OCI-M2 (cell line): ENCODE data around the gene PCCA.
"Not testable (repeated sequence)": the region's sequence is repeated elsewhere in the genome, so short reads cannot be mapped to it uniquely, and the experiment has no call there.

Experiments
- DNase-seq: peaks from one replicate; lab custom pipeline; 2025; ENCODE audit not compliant: unreplicated experiment; lab: John Stamatoyannopoulos, UW

Gene PCCA

DNA sequence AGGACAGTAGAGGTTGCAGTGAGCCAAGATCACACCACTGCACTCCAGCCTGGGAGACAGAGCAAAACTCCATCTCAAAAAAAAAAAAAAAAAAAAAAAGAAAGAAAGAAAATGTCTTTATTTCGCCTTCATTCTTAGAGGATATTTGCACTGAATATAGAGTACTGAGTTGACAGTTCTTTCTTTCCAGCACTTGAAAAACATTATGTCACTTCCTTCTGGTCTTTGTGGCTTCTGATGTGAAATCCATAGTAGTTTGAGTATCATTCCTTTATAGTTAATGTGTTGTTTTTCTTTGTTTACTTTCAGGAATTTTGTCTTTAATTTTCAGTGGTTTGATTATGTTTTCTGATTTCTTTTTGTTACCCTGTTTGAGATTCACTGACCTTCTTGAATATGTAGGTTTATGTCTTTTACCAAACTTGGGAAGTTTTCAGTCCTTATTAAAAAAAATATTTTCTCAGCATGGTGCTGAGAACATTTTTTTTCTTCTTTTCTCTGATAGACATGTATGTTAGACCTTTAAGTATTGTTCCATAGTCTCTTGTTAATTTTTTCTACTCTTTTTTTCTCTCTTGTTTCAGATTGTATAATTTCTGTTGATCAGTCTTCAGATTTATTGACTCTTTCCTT lies 50.1 kb downstream of the PCCA start:
- DNase-seq = no peak

DNA sequence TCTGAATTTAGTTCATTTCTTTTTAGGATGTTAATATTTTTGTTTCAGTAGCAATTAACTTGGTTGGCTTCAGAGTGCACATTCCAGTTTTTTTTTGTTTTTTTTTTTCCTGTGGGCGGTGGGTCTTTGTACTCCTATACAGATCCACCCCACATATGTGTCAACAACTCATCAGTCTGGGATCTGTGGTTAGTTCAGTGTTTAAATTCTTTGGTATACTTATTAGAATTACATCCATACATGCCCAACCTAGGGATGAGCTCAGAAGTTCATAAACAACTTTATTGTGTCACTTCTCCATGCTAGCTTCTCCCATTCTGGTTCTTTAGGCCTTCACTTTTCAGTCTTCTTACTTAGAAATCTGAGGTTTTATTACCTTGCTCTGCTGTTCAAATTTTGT lies 50.9 kb downstream of the PCCA start:
- DNase-seq = no peak

DNA sequence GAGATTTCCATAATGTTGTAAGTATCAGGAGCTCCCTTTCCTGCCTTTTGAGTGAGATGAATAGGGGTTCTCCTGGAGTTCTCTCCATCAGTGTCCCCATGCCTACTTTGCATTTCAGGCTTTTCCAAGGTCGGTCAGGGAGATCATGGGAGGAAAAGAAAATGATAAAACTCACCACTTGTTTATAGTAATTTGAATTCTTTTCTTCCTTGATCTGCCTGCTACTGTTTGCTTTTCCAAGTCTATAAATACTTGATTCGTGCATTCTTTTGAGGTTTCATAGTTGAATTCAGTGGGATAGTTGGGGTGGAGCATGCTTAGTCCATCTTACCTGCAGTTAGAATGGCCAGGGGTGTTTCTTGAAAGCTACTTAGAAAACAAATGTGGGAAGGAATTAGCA lies 51.5 kb downstream of the PCCA start:
- DNase-seq = no peak

DNA sequence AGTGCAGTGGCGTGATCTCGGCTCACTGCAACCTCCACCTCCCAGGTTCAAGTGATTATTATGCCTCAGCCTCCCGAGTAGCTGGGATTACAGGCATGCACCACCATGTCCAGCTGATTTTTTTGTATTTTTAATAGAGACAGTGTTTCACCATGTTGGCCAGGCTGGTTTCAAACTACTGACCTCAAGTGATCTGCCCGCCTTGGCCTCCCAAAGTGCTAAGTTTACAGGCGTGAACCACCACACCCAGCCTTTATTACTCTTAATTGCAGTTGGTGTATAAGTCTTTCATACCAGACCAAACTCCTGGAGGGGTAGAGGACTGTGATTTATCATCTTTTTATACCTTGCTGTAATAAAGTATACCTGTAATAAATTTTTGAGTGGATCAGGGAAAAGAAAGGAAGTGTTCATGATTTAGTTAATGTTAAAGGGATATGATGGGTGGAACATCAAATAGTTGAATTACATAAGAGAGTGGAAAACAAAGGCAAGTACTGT lies 52.6 kb downstream of the PCCA start:
- not testable (repeated sequence) for DNase-seq

DNA sequence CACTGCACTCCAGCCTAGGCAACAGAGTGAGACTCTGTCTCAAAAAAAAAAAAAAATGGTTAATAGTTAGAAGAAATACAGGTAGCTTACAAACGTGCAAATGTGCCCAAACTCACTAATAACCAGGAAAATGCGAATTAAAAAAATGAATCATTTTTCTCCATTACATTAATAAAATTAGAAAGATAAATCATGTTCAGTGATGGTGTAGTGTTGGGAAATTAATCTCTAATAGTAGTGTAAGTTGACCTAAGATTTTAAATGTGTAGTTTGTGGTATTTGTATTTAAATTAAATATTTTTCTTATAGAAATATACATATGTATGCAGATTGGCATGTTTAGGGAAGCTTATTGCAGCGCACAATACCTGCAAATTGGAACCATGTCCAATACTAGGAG lies 57.6 kb downstream of the PCCA start:
- DNase-seq = no peak

DNA sequence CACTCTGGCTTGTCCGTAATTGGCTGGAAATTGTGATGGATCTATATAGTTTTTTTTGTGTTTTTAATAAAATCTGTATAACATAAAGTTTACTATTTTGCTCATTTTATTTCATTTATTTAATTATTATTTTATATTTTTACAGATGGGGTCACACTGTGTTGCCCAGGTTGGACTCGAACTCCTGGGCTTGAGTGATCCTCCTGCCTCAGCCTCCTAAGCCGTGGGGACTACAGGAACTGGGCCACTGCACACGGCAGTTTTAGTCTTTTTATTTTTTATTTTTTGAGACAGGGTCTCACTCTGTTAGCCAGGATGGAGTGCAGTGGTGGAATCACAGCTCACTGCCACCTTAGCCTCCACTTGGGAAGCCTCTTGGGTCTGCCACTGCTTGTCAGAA lies 58.9 kb downstream of the PCCA start:
- no peak for DNase-seq

DNA sequence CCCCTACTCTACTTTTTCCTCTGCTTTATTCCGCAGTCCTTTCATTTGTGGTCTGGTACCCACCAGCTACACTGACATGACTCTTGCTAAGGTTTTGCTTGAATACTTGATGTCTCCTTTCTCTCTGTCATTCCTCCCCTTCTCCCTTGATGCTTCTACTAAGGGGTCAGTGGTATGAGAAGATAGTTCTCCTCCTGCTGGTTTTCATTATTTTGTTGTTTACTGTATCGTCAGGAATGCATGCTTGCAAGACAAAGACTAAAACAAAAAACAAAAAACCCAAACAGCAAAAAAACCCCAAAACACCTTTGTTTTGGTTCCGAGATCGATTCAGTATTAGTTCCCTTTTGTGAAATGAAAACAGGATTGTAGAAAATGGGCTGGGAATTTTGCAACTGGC lies 59.5 kb downstream of the PCCA start:
- DNase-seq = no peak

DNA sequence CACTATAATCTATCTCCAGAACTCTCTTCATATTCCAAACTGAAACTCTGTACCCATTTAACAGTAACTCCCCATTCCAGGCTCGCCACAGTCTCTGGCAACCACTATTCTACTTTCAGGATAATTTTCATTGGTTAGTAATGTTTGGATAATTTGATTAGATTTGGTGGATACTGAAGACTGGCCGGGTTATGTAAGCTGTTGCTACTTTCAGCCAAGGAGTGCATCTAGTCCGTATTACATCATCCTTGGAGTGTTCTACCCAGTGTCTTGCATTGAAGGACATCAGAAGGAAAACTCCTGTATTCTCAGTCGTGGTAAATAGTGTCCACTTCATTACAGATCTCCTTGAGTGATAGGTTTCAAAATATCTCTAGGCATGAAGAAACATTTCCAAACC lies 60.5 kb downstream of the PCCA start:
- no peak for DNase-seq

DNA sequence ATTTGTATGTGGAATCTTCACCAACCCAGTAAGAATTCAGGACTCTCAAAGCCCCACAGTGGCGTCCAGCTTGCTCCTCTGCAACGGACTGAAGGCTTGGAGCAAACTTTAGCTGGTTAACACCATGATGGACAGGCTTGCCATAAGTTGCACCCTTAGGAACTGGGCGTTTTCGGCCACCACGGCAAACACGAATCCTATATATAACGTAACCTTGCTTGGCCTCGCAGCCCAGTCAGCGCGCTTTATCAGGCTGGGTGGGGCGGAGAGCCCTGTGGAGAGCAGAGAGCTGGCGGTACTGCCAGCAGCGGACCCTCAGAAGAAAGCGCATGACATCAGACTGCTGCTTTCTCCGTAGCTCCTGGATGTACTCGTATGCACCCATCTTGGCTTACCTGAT lies 61.8 kb downstream of the PCCA start:
- DNase-seq = not testable (repeated sequence)

DNA sequence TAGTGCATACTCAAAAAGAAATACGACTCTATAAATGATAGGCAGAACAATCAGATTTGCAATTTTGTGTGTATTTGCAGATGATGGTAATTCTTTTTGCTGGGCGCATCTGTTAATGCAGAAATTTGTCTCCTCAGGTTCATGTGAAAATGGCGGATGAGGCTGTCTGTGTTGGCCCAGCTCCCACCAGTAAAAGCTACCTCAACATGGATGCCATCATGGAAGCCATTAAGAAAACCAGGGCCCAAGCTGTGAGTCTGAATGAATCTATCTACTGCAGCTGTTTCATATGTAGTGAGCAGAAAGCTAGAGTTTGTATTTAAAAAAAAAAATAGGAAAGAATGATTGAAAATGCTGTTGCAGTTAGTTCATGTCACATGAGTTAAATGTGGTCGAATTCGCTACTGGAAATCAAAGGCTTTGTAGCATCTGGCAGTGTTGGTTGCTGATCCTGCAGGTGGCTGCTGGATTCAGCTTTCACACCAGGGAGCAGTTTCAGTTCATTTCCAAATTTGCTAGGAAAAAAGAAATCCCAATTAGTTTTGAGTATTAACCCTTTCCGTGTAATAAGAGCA lies 66.0 kb downstream of the PCCA start:
- DNase-seq = no peak

DNA sequence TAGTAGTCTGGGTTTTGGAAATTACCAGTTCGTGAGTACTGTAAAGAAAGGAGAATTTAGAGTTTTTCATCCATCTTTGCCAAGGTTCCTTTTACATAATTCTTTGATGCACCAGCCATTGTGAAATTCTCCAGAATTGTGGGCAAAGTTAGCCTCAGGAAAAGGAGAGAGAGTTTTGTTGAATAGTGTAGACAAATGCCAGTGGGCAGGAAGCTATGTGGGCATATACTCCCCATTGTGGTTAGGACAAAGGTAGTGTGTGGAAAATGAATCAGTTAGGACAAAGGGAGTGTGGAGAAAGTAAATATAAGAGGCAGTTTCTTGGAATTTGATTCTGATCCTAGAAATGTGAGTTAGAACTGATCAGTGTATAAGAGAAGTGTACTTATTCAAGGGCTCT lies 67.9 kb downstream of the PCCA start:
- no peak for DNase-seq

DNA sequence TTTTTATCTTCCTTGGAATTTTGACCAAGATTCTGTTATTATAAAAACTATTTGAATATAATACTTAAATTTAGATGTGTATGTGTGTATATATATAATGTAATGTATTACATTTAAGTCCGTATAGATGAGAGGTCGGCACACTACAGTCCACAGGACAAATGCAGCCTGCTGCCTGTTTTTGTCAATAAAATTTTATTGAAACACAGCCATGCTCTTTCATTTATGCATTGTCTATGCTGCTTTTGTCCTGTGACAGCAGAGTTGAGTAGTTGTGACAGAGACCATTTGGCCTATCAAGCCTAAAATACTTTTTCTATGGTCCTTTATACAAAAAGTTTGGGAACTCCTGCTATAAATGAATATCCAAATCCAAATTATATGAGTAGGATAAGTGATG lies 69.7 kb downstream of the PCCA start:
- no peak for DNase-seq

DNA sequence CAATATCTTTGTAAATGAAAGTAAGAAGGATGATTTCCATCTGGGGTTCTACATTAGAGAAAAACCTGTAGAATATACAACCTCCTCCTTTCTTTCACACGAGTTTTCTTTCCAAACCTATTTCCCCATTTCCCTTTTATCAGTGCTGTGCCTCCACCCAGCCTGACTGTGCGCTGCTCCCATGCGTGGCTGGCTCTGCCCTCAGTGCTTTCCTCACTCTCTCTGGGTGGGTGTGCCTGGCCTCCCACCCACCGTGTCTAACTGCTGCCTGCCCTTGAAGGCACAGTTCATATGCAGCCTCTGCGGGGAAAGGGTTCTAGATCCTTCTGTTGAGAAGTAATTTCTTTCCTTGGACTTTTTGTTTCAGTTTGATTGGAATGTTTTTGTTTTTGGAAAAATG lies 70.7 kb downstream of the PCCA start:
- DNase-seq = no peak

DNA sequence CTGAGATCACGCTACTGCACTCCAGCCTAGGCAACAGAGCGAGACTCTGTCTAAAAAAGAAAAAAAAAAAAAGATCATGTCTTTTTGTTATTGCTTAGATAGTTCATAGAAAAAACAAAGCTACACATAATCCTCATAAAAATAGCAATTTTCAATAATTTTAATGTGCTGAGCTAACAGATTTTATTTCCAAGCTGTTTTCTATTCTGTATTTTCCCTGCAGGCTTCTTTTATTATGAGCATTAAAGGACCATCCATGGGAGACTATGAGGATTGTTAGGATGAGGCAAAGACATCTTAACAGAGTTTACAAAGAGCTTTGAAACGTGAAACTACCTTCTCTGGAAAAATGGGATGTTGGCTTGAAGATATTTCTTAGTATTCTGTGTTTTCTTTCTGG lies 71.6 kb downstream of the PCCA start:
- DNase-seq = no peak

DNA sequence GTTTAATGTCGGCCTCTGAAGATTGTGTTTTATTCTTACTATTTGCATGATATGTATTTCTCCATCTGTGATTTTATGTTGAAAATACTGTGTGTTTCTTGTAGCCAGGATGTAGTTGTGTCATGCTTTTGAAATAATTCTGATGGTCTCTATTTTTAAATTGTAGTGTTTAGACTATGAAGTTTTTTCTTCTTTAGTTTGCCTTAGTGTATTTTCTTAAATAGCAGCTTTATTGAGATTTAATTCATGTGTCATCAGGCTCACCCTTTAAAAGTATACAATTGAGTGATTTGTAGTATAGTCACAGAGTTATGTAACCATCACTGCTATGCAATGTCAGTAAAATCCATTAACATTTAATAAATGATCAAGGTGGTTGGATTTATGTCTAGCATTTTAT lies 74.5 kb downstream of the PCCA start:
- no peak for DNase-seq

DNA sequence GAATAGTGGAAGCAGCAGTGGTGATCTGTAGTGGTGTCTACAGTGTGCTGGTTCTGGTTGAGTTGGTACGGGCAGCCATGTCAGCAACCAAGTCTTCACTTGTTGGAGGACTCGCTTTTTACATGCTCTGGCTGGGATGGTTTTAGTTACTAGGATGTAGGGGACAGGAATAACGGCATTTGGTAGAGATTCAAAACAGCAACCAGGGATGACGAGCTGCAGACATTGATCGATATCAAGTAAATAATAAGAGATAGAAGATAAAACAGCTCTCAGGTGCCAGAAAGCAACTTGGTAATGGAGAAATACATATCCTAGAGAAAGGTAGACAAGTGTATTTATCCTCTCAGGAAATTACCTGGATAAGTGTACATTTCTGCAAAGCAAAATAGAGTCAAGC lies 84.3 kb downstream of the PCCA start:
- DNase-seq = no peak

DNA sequence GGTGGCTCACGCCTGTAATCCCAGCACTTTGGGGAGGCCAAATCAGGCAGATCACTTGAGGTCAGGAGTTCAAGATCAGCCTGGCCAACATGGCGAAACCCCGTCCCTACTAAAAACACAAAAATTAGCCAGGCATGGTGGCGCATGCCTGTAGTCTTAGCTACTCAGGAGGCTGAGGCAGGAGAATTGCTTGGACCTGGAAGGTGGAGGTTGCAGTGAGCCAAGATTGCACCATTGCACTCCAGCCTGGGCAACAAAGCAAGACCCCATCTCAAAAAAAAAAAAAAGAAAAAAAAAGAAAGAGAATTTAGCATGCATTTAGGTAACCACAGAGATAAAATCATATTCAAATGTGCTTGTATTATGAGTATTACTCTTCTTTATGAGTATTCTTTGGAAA lies 85.6 kb downstream of the PCCA start:
- not testable (repeated sequence) for DNase-seq

DNA sequence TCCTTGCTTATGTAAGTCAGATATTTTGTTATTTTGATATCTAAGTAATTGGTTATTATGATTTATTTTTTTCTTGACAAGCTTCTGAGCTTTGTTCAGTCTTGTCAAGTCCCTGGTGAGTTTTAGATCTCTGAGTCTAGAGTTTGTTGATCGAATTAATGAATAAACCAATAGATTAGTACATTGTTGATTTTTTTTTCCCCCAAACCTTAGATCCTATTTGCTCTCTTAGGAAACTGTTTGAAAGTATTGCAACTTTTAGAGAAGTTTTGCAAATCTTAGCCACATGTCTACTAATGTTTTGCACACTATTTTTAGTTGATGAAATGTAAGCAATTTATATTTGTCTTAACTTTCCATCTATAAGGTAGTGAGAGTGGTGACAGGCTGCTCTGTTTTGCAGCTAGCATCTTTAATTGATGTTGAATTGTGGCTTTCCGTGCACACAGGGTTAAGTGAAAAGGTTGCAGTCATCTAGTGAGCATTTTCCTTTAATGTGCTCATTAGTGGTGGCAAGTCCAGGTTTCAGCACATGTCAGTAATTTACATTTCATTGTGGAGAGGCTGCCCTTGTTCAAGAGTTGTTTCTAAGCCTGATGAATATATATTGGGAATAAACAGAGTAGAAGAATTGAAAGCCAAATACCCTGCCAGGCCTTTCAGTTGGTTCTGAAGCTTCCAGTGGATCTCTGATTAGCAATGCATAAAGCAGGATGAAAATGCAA lies 86.3 kb downstream of the PCCA start:
- no peak for DNase-seq

DNA sequence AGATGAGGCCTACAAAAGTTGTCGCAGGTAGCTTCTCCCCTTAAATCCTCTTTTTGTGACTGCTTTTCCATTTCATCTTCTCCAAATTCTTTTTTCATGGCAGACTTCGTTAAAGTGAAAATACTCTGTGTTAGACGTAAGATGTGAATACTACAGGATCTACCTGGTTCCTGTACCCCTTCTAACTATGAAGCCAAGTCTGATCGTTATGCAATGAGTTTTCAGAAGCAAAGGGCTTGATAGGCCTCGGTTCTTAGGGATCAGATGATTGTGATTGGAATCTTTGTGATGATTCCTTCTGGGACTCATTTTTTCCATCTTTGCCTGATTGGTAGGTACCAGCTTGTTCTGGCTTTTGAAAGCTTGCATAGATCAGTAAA lies 86.9 kb downstream of the PCCA start:
- no peak for DNase-seq

DNA sequence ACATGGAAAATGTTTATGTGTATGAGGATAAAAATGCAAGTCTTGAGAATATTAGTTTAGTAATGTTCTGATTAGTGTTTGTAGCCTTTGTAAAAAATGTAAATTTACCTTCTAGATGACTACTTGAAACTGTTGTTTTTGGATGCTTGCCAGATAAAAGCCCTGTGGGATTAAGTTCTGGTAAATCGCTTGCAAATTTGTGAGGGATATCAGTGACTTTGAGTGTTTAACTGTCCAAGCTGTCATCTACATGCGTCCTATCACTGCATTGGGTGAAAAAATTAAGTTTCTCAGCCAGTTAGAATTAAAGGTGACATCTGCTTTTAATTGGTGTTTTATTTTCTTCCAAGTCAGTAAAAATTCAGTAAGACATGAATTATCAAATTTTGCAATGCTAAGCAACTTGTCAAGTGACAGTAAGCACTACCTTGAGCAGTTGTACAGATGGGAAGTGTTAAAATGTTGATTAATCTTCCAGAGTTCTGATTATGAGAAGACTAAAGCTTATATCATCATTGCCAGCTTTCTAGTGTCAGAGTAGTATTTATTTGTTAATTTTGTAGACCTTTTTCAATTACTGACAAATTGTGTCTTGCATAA lies 88.0 kb downstream of the PCCA start:
- DNase-seq = no peak

DNA sequence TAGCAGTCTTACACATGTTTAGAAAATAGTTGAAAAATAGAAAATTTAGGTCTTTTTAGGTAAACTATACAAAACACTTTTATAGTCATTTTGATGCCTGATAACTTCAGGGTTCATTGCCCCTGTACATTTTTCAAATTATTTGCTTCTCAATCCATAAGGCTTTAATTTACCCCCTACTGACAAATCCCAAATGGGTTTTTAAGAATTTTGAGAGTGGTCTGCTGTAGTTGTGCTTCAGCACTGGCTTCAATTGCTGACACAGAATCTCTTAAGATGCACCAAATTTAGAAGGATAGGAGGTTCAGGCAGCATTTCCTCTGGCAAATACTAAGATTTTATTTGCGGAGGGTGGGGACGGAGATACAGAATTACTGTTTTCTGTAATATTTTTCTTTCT lies 89.4 kb downstream of the PCCA start:
- no peak for DNase-seq

DNA sequence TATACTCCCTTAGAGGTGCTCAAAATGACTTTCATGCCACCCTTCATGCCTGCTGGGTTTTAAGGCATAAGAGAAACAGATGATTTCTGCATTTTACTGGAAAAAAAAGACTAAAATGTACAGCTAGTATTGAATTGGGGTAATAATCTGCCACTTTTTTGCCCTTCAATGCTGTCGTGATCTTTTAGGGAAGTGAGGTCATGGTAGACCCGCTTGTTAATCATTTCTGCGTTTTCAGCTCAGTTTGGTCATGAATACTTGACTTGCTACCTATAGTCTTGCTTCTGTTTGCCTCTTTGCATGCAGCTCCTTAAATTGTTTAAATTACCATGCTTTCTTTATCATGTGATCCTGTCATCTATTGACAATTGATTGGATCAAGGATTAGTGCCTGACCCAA lies 90.4 kb downstream of the PCCA start:
- DNase-seq = no peak
